Spleen (tissue), 7 donors: ENCODE results near the gene LRRC55.

ENCODE experiments used
- CTCF ChIP-seq, 11 experiments: fragments of 200-600 bp in 7 of 11; fragments of 450-650 bp in 4 of 11; sonication (generic) in 4 of 11; IDR thresholded peaks in 8 of 11; conservative IDR thresholded peaks in 3 of 11; 1 replicate in 7 of 11; 2 replicates in 4 of 11; pipeline versions ENCODE4 v1.4.0 to v1.8.0; 2016 to 2021; ENCODE audit warnings: antibody characterized with exemption in 11 of 11, inconsistent platforms in 4 of 11, mild to moderate bottlenecking in 1 of 11
- POLR2A ChIP-seq, 3 donors: fragments of 450-650 bp; IDR thresholded peaks; one replicate each; pipeline ENCODE4 v1.5.1; 2017; ENCODE audit warnings: antibody characterized with exemption in 3 of 3, mild to moderate bottlenecking in 1 of 3
- POLR2AphosphoS5 ChIP-seq, 3 donors: sonication (generic); formaldehyde crosslinking; IDR thresholded peaks; one replicate each; pipeline ENCODE4 v1.5.1; 2017; ENCODE audit warnings: antibody characterized with exemption in 3 of 3
- donor health status: DM: no; HTN: no; CAD: no; lungs with moderate emphysema.
- donor health status: DM: no; HTN: no; CAD: no.
- donor health status: DM: no; HTN: no; CAD: no.

- TF ChIP-seq CTCF (IDR thresholded peaks at IDR 0.05 in 8 of 11, conservative IDR thresholded peaks at IDR 0.05 in 3 of 11) = no peak
- TF ChIP-seq POLR2A (IDR thresholded peaks at IDR 0.05) = no peak
- no peak for TF ChIP-seq POLR2AphosphoS5 (IDR thresholded peaks at IDR 0.05)
Observed at GRCh38 chr11:57152134-57152533, 29.6 kb upstream of the LRRC55 start.
